Activated gamma-delta T cell (primary cell): Measurements from ENCODE around the gene RILP.

Source experiments
- DNase-seq: peaks from one replicate; lab custom pipeline; 2025; lab: John Stamatoyannopoulos, UW

The RILP gene

GRCh38 chr17:1604831-1605528 is 44.7 kb downstream of the RILP start:
- DNase-seq, result no peak

- no peak for DNase-seq
Measured at GRCh38 chr17:1601571-1601970, 48.1 kb downstream of the RILP start.

- no peak for DNase-seq
Measured at GRCh38 chr17:1598399-1599095, 51.1 kb downstream of the RILP start.

GRCh38 chr17:1597861-1598342 is 51.8 kb downstream of the RILP start:
- DNase-seq, result no peak
